Measurements from ENCODE around the gene MAP3K7CL.

DNA sequence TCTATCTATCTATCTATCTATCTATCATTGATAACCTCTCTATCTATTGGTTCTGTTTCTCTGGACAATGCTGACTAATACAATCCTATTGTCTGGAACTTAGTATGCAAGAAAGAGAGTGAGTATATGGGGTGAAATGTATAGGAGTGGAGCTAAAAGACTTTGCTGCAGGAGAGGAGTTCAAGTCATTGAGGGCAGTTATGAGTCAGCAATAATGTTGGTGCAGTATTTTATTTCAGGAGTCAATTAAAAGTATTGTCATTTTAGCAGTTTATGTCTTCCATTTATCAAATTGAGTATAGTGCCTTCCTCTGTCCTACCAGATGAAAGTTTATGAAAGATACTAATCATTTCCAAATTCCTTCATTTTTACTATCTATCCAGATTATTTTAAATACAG is 55.8 kb downstream of the MAP3K7CL start:
- TF ChIP-seq POLR2AphosphoS5 (IDR thresholded peaks at IDR 0.05), result no peak
- TF ChIP-seq CTCF (IDR thresholded peaks at IDR 0.05), result no peak
- no peak for TF ChIP-seq POLR2A (IDR thresholded peaks at IDR 0.05)
- no peak for TF ChIP-seq EP300 (IDR thresholded peaks at IDR 0.05; ENCODE audit: low read depth)

Data from transverse colon (tissue), 4 donors.